OCI-LY3 (cell line): Measurements from ENCODE around the gene RAB36.

Experiments
- EZH2phosphoT487 ChIP-seq: fragments of 200-600 bp; shearing (Covaris generic); IDR thresholded peaks from 2 replicates; pipeline ENCODE4 v1.6.1; 2018; ENCODE audit warnings: antibody characterized with exemption, mixed run types, low read depth
- TF ChIP-seq, protein P1 (sequence below): fragments of 200-600, 300-600 bp; sonication (generic); IDR thresholded peaks from 2 replicates; pipeline ENCODE4 v1.5.1; 2014; ENCODE audit warnings: antibody characterized with exemption, low read length, low read depth

DNA sequence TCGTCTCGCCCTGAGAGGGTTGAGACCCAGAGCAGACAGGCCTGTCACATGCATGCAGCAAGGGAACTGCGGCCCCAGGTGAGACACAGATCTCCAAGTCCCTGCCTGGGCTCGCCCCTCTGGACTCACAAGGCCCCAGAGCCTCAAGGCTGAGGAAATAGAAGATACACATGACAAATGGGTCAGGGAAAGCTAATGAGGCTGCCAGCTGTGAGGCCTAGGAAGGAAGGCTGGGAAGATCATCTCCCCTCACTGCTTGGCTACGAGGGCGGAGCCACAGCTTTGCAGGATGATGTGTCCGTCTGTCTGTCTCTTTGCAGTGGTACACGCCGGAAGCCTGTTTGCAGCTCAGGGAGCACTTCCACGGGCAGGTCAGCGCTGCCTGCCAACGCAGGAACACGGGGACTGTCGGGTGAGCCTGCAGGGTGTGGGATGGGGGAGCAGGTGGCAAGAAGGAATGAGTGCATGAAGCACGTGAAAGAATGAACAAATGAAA is 4.5 kb downstream of the RAB36 start:
- TF ChIP-seq EZH2phosphoT487: no peak
- TF ChIP-seq, protein P1, sequence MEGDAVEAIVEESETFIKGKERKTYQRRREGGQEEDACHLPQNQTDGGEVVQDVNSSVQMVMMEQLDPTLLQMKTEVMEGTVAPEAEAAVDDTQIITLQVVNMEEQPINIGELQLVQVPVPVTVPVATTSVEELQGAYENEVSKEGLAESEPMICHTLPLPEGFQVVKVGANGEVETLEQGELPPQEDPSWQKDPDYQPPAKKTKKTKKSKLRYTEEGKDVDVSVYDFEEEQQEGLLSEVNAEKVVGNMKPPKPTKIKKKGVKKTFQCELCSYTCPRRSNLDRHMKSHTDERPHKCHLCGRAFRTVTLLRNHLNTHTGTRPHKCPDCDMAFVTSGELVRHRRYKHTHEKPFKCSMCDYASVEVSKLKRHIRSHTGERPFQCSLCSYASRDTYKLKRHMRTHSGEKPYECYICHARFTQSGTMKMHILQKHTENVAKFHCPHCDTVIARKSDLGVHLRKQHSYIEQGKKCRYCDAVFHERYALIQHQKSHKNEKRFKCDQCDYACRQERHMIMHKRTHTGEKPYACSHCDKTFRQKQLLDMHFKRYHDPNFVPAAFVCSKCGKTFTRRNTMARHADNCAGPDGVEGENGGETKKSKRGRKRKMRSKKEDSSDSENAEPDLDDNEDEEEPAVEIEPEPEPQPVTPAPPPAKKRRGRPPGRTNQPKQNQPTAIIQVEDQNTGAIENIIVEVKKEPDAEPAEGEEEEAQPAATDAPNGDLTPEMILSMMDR: no peak
